Fibroblast of skin of back (primary cell): ENCODE measurements around the gene ADGRB3.
"Not testable (repeated sequence)": the region's sequence is repeated elsewhere in the genome, so short reads cannot be mapped to it uniquely, and the experiment has no call there.

Experiments used
- DNase-seq: peaks from one replicate; pipeline ENCODE4 v3.0.0-alpha.2; 2013

Gene ADGRB3

DNA sequence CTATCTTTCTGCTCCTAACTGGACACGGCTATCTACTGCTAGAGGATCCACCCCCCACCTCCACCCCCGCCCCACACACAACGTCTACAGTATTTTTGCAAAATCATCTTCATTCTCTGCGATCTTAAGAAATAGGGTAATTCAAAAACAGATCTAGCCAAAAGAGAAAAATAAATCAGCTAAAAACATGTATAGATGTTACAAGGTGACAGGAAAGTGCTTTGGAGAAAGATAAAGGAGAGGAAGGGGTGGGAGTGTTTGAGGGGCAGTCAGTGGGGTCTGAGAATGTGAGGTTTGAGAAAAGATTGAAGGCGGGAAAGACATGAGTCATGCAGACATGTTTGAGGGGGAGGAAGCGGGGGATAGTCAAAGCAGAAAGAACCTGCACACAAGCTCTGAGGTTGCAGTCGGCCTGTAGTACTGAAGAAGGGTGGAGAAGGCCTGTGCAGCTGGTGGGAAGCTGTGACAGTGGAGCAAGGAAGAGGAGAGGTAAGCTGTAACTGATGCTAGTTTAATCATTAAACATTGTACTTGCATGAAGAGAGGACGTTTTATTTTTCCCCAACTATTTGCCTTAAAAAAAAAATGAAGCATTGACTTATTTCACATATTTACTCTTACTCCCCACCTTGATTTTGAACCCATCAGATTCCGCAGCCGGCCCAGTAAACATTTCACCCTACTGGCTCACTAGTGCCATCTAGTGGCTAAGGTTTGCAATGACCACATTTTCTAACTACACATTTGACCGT lies 332.6 kb downstream of the ADGRB3 start:
- peak; percentile 51 for DNase-seq

DNA sequence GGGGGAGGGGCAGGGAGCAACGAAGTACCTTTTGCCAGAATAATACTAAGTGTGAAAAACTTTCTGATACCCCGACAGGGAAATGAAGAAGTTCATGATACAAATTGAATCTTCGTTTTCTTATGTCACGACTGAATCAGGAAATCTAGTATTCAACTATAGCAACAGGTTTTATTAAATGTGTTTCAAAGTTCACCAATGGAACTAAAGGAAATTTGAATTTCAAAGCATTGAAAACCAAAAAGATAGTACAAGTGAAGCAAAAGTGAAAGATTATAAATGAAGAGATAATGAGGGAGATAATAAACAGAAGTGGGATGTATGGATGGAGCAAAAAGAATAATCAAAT lies 333.2 kb downstream of the ADGRB3 start:
- no peak for DNase-seq

DNA sequence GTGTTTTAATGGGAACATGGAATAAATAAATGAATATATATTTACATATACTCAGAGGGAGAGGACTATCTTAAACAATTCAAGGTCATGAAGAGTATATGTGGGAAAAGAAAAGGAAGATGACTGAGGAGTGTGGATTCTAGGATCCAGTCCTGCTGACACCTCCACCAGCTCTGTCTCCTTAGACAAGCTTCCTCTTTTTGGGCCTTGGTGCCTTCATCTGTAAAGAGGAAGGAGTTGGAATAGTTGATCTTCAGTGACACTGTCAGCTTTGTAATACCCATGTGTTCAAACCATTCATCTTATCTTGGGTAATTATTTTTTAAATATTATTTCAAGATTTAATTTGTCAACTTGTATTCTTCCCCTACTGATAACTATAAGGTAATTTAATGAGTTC lies 338.0 kb downstream of the ADGRB3 start:
- DNase-seq: no peak

DNA sequence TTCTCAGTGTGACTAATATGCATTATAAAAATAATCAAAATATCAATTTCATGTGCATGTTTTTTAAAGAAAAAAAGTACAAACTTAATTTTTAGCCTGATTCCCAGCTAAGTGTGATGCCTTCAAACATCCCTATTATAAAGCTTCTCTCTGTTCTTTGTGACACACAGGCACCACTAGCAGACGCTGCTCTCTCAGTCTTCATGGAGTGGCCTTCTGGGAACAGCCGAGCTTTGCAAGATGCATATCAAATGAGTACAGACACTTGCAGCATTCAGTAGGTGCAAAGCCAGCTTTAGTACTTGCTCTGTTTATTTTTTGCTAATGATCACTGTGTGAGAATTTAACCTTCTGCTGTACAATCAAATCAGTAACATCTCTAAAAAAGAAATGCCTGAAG lies 340.0 kb downstream of the ADGRB3 start:
- DNase-seq: peak; percentile 7

DNA sequence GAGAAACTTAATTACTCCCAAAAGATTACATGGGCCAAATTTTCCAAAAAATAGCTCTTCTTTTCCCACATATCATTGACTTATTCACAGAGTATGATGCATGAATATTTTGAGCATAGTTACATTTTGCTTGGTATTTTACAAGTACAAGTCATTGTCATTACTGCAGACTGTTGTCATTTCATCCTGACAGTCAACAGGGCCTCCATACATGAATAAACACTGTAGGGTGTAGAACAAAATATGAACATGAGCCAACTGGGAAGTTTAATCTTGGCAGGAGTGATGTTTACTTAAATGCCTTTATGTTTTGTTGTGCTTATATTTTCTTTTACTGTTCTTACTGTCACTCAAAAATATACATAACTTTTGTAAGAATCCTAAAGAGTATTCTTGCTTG lies 340.7 kb downstream of the ADGRB3 start:
- DNase-seq: no peak

DNA sequence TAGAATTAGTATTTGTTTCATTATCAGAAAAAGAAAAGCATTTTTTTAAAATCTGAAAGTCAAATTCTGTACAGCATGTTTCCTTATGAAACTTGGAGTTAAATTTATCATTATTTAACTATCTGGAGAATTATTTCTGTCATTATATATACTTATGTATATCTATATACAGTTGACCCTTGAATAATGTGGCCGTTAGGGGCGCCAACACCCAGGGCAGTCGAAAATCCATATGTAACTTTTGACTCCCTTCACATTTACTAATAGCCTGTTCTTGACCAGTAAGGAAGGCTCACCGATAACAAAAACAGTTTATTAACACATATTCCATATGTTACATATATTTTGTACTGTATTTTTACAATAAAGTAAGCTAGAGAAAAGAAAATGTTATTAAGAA lies 341.2 kb downstream of the ADGRB3 start:
- no peak for DNase-seq

DNA sequence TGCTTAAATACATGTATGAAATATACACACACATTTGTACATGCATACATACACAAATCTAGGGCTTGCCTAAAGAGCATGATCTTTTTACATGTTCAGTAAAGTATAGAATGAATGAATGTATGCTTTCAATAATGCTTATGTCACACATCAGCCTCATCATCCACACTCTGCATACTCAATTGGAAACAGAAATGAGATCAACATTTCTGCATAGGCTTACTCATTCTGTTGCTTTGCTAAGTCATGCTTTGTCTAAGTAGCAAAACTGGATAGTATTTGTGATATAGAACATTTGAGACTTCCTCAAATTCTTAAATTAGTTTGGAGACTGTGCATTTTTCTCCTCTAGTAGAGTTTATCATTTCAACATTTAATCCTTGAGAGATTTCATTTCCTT lies 343.3 kb downstream of the ADGRB3 start:
- DNase-seq: no peak

DNA sequence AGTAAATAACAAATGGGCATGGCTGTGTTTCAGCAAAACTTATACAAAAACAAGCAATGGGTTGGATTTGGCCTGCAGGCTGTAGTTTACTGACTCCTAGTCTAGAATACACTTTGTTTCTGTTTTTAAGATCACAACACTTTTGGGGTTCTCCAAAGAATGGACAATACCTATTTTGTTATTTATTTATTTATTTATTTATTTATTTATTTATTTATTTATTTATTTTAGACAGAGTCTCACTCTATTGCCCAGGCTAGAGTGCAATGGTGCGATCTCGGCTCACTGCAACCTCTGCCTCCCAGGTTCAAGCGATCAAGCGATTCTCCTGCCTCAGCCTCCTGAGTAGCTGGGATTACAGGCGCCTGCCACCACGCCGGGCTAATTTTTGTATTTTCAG lies 346.6 kb downstream of the ADGRB3 start:
- not testable (repeated sequence) for DNase-seq

DNA sequence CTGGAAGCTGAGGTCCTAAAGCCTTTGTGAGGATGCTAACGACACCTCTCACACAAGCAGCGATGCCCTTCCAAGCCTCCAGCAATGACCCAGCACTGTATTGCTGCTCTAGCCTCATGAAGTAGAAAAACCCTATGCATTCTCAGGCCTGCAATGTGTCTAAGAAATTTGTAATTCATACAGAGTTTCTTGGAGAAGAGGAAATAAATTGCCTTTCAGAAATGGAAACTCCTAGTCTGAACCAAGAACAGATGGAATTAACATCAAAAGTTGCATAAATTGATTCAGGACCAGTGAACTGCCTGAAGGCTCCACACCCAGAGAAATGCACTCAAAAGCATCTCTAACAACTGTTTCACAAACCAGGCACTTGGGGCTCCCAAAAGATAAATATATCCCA lies 353.6 kb downstream of the ADGRB3 start:
- no peak for DNase-seq

DNA sequence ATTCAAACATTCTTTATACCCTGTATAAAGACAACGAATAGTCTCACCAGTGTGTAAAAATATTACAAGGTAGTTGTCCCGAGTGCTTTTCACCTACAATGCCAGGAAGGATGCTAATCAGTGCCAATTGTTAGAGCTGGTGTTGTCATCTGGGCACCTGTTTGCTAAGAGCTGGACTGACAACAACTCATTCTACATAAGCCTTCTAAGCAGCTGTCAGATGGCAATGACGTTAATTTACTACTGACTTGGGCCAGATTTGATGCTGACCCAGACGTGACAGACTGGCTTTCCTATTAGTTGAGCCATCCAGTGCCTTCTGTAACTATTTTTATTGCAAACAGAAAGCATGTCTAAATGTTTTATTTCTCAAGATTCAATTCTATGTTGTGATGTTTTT lies 355.2 kb downstream of the ADGRB3 start:
- no peak for DNase-seq

DNA sequence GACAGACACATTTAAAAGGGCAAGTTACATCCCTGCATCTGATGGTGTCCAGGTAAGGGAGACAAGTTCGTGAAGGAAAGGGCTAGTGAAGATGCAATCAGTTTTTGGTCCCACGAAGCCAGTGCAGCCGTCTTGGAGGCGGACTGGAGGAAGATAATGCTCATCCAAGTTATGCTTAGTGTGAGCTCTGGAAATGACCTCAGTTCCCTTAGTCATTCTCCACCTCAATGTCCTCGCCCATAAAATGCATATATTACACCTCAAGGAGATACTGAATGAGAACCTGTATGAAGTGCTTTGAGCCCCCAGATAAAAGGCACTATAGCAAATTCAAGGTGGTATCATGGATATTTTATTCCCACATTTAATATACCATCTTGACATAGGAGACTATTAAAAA lies 358.8 kb downstream of the ADGRB3 start:
- no peak for DNase-seq

DNA sequence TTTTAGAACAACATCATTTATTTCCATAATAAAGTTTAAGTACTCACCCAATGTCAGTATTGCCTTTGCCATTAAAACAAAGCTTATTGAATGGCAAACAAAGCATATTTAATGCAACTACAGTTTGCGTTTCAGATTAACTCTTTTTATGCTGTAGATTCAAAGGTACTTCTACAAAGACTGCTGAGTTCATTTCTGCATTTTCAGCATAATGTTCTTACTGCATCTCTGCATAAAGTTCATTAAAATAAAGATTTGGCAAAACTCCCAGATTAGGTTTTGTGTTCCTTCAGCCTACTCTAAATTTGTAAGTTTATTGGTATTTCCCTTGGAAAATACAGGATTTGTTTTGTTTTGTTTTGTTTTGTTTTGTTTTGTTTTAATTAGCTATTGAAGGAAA lies 359.4 kb downstream of the ADGRB3 start:
- no peak for DNase-seq

DNA sequence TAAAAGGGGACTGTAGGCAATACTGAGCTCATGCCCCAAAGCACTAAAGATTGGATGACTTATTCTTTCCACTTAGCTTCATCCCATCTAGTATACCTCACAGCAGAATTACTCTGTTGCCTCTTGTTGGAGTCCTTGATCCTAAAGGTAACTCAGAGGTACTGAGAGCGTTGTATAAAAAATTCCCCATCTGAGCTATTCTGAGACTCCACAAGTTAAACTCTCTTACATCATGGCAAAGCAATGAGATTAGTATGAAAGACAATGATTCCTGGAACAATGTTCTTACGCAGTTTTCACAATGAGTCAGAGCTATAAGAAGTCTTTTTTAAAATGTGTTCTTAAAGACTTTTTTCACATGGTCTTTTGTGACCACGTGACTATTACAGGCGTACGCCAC lies 370.1 kb downstream of the ADGRB3 start:
- DNase-seq: peak; percentile 51

DNA sequence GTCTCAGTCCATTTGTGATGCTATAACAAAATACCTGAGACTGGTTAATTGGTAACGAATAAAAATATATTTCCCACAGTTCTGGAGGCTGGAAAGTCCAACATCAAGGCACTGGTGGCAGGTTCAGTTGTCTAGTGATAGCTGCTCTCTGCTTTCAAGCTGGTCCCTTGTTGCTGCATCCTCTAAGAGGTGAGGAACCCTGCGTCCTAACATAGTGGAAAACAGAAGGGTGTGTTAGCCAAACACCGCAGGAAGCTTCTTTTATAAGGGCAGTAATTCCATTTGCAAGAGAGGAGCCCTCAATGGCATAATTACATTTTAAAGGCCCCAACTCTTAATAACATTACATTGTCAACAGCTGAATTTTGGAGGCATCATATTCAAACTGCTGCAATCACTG lies 372.7 kb downstream of the ADGRB3 start:
- DNase-seq: no peak

DNA sequence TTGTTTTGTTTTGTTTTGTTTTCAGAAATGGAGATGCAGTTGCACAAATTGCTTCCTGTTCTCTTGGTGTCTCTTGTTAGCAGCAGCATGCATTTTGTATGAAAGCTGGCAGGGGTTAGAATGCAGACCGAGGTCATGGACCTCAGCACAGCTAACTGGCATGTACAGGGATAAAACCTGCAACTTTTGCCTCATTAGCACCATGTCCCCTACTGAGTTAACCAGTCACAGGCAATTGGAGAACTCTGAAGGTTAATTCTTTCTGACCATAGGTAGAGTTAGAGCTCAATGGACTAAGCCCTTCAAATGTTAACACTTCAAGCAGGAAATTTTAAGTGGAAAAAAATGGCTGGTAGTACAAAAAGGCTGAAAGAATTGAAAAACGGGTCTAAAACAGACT lies 377.1 kb downstream of the ADGRB3 start:
- DNase-seq: no peak

DNA sequence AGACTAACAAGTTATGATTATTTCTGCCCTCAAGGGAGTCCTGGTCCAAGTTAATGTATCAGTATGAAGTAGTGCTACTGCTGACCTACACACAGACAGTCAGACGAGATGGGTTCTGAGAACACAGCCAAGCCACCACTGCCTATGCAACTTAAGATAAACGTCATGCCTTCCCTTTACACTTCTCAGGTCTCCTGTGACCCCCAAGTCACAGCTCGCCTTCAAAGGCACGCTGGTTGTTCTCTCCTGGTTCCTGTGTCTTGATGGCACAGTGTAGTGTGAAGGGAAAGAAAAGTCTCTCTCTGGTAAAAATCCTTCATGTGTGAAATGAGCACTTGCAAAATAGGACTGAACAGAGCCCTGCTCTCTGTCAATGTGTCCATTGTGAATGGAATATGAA lies 377.8 kb downstream of the ADGRB3 start:
- DNase-seq: no peak

DNA sequence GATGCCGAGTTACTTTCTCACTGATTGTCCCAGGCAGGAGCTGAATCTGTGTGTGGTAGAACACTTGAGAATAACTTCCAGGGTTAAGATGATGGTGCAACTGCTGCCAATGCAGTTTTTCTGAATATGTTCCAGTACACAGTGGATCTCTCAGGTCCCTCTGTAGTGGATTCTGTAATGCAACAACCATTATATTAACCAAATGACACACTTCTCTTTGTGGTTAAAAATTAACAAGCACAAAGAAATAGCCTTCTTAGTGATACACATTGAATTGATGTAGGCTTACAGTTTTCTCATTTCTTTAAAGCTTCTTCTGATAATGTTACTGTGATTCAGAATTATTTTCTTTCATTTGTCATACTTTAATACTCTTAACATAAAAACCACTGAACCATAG lies 383.8 kb downstream of the ADGRB3 start:
- DNase-seq: no peak

DNA sequence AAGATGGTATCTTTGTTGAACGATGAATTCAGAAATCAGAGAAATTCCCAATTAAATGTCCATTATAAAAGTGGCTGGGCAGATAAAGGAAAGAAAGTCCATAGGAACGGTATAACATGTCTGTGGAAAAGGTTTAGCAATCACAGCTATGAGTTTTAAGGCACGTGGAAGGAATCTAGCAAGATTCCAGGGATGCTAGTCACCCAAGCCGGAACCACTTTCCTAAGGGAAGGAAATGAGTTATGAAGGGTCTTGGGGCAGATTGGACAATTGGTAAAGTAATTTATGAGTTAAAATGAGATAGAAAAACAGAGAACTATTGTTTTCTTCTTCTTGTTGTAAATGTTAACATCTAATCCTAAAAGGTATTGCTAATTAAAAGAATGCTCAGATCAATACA lies 384.8 kb downstream of the ADGRB3 start:
- peak; percentile 69 for DNase-seq

DNA sequence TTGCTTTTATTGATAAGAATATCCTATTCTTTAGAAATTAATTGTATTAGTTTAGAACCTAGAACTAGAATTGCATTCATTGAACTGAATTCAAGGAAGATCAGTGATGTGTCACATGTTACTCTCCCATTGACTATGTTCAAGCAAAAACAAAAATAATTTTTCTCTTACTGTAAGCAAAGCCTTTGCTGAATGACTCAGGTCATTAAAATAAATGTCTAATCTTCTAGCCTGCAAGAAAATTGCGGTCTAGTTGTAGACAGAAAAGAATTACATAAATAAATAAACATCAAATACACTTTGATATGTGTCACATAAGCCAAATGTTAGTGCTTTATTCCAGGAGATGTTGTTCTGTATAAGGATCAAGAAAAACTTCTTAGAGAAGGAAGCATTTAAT lies 387.9 kb downstream of the ADGRB3 start:
- peak; percentile 74 for DNase-seq

DNA sequence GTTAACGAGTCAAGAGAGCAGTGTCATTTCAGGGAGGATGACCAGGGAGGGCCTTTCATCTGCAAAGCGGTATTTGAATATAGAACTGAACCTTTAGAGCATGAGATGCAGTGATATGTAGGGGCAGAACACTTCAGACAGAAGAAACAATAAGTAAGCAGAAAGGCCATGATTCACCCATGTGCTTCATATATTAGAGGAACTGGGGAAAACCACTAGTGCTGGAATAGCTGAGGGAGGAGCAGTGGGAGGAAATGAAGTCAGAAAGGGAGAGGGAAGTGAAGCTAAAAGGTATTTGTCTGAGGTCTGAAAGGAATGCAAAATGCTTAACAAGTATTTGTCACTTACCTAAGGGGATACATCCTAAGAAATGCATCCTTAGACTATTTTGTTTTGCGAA lies 391.2 kb downstream of the ADGRB3 start:
- peak; percentile 77 for DNase-seq

DNA sequence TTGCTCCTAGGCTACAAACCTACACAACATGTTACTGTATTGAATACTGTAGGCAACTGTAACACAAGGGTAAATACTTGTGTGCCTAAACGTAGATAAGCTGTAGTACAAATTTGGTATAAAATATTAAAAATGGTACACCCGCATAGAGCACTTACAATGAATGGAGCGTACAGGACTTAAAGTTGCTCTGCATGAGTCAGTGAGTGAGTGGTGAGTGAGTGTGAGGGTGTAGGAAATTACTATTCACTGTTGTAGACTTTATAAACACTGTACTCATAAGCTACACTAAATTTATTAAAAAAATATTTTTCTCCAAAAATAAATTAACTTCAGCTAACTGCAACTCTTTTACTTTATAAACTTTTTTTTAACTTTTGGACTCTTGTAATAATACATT lies 391.6 kb downstream of the ADGRB3 start:
- peak; percentile 35 for DNase-seq

DNA sequence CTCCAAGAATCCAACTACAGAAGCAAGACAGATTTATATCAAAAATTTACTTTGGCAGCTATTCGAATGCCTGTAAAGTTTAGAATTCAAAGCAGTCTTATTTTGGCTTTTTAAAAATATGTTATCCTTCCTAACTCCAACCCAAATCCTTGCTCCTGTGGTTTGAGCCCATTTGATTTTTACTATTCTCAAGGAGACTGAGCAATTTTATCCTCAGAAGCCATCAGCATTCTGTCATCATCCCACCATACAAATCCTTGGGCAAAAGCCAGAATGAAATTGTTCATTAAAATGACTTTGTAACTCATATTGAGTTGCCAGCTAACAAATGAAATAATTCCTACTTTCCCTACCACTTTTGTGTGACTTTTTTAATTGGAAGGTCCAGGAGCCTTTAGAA lies 392.8 kb downstream of the ADGRB3 start:
- DNase-seq: peak; percentile 11

DNA sequence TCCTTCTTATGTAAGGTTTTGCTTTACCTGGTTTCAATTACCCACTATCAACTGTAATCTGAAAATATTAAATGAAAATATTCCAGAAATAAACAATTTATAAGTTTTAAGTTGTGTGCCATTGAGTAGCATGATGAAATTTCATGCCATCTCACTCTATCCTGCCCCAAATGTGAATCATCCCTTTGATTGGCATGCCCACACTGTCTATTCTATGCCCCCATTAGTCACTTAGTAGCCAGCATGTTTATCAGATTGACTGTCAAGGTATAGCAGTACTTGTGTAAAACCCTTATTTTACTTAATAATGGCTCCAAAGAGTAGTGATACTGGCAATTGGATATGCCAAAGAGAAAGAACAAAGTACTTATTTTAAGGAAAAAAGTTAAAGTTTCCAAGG lies 403.8 kb downstream of the ADGRB3 start:
- DNase-seq: peak; percentile 7

DNA sequence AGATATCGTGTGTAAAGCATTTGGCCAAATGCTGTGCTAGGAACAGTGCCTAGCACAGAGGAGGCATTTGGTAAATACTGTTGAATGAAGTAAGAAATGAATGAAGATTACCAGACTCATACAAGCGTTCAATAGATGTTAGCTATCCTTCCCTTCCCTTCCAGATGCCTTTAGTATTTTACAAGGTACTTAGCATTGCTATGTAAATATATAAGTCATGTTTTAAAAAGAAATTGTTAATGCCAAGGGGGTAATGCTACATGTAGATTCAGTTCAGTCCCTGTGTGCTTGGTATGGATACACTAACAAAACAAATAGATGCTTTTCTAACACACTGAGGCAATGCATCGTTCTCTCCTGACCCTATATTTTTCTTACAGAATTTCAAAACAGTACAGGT lies 407.2 kb downstream of the ADGRB3 start:
- DNase-seq: no peak

DNA sequence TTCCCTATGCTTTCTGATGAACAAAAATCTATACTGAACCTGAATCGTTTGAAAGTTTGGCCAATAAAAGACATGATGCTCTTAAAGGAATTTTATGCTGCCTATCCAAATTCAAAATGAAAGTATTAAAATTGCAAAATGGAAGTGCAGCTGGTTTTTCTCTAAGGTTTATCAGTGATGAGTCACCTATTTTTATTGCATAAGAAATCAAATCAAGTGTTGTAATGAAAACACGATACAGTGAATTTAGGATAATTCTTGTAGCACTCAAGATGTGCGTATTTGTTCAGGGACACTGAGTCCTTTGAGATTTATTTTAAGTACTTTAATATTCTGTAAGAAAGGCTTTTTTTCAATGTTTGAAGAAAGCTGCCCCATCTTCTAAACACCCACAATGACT lies 409.5 kb downstream of the ADGRB3 start:
- DNase-seq: no peak
